ENCODE data around the gene CERT1.

GRCh38 chr5:75466006-75466716 lies 45.3 kb downstream of the CERT1 start:
- TF ChIP-seq ELF4 (IDR thresholded peaks at IDR 0.05) (no peak), FOXA1 (IDR thresholded peaks at IDR 0.05) (no peak), NFRKB (IDR thresholded peaks at IDR 0.05) (no peak), LEF1 (IDR thresholded peaks at IDR 0.05; ENCODE audit: borderline replicate concordance) (no peak)

Measured in HEK293T (cell line).